HCT116 (cell line): ENCODE data around the gene SLC28A3. TPM values are rescaled to one million over a fixed set of nuclear protein-coding genes. Genes with fewer than 3 reads are reported as not detected.
"Not testable (repeated sequence)": the region's sequence is repeated elsewhere in the genome, so short reads cannot be mapped to it uniquely, and the experiment has no call there.

Source experiments
- ATAC-seq: fragments of 200-7000 bp; cut with Tn5 transposase; 2 replicates; pipeline ENCODE4 v1.9.1; 2020; ENCODE audit warnings: mild to moderate bottlenecking, moderate library complexity
- BruUV-seq: library from RNA; stranded (reverse); fragments of 400-500 nt; replicated peaks from 2 replicates; lab custom pipeline; 2021; lab: Mats Ljungman, UMichigan
- CTCF ChIA-PET: fragments of 300-600 bp; sonication (Branson Sonifier 250); formaldehyde crosslinking; loops from one replicate; lab custom pipeline; 2021; ENCODE audit warnings: antibody characterized with exemption; lab: Charles Lee
- POLR2A ChIA-PET: fragments of 300-600, 350-600 bp; sonication (Branson Sonifier 250); formaldehyde crosslinking; loops from one replicate; lab custom pipeline; 2021; ENCODE audit warnings: antibody characterized with exemption; lab: Charles Lee
- RAD21 ChIA-PET, 2 experiments: fragments of 300-600 bp; sonication (Branson Sonifier 250); formaldehyde crosslinking; loops; one replicate each; lab custom pipeline; 2023; ENCODE audit warnings: low total read pairs in 2 of 2; ENCODE audit not compliant: uncharacterized antibody in 2 of 2, unreplicated experiment in 2 of 2, low non-redundant PET in 1 of 2; lab: Charles Lee
- DNase-seq: peaks from one replicate; pipeline ENCODE4 v3.0.0-alpha.2; 2010; ENCODE audit warnings: low read depth, low spot score
- H2AFZ ChIP-seq: fragments of 200-600 bp; shearing (Covaris generic), sonication (generic); 2 replicates; pipeline ENCODE4 v1.6.1; 2017; ENCODE audit warnings: low read depth, mixed run types, mixed read lengths, antibody characterized with exemption, low read length; ENCODE audit not compliant: poor library complexity, severe bottlenecking
- H3K27ac ChIP-seq: 2 replicates; pipeline ENCODE4 v1.5.1; 2012; ENCODE audit warnings: low read depth, low read length
- H3K27me3 ChIP-seq: fragments of 200-600 bp; sonication (generic); 2 replicates; pipeline ENCODE4 v1.6.1; 2016; ENCODE audit warnings: mixed run types, low read length, mixed read lengths; ENCODE audit not compliant: insufficient read depth
- H3K36me3 ChIP-seq, 2 experiments: fragments of 200-500 bp in 1 of 2; fragments of 200-600 bp in 1 of 2; sonication (Bioruptor generic) in 1 of 2; sonication (generic) in 1 of 2; 2 replicates each; pipeline versions ENCODE4 v1.5.1 to v1.6.1; 2014 to 2016; ENCODE audit warnings: low read length in 2 of 2, inconsistent platforms in 1 of 2, mixed read lengths in 1 of 2, mixed run types in 1 of 2; ENCODE audit not compliant: insufficient read depth in 2 of 2, control insufficient read depth in 1 of 2
- H3K4me1 ChIP-seq, 2 experiments: fragments of 200-600 bp in 1 of 2; sonication (generic) in 1 of 2; 2 replicates each; pipeline versions ENCODE4 v1.5.1 to v1.6.1; 2012 to 2017; ENCODE audit warnings: low read length in 2 of 2, inconsistent platforms in 1 of 2, mild to moderate bottlenecking in 1 of 2, mixed read lengths in 1 of 2, mixed run types in 1 of 2, moderate library complexity in 1 of 2; ENCODE audit not compliant: insufficient read depth in 2 of 2, control insufficient read depth in 1 of 2
- H3K4me2 ChIP-seq: fragments of 200-600 bp; sonication (generic); 2 replicates; pipeline ENCODE4 v1.6.1; 2017; ENCODE audit warnings: mixed run types, low read length, mixed read lengths
- H3K4me3 ChIP-seq, 2 experiments: fragments of 200-600 bp in 1 of 2; sonication (generic) in 1 of 2; replicated peaks in 1 of 2; 2 replicates each; pipeline ENCODE4 v1.5.1; 2011 to 2016; ENCODE audit warnings: low read length in 2 of 2, control low read depth in 1 of 2, low read depth in 1 of 2, mild to moderate bottlenecking in 1 of 2, mixed read lengths in 1 of 2, mixed run types in 1 of 2
- H3K79me2 ChIP-seq: fragments of 200-600 bp; sonication (generic); 2 replicates; pipeline ENCODE4 v1.6.1; 2017; ENCODE audit warnings: mild to moderate bottlenecking, mixed run types, low read length, moderate library complexity, mixed read lengths; ENCODE audit not compliant: insufficient read depth
- H3K9ac ChIP-seq: fragments of 200-600 bp; sonication (generic); 2 replicates; pipeline ENCODE4 v1.6.1; 2016; ENCODE audit warnings: low read length, mixed read lengths
- H3K9me2 ChIP-seq: fragments of 200-600 bp; sonication (generic), shearing (Covaris generic); 2 replicates; pipeline ENCODE4 v1.6.1; 2017; ENCODE audit warnings: mixed run types, mild to moderate bottlenecking, moderate library complexity; ENCODE audit not compliant: insufficient read depth
- H3K9me3 ChIP-seq, 2 experiments: fragments of 200-500 bp in 1 of 2; fragments of 200-600 bp in 1 of 2; sonication (Bioruptor generic) in 1 of 2; sonication (generic) in 1 of 2; 2 replicates each; pipeline ENCODE4 v1.6.1; 2014 to 2017; ENCODE audit warnings: low read length in 2 of 2, mixed read lengths in 2 of 2, inconsistent platforms in 1 of 2, low read depth in 1 of 2, mild to moderate bottlenecking in 1 of 2, mixed run types in 1 of 2, moderate library complexity in 1 of 2; ENCODE audit not compliant: control insufficient read depth in 1 of 2, insufficient read depth in 1 of 2
- H4K20me1 ChIP-seq: fragments of 200-600 bp; sonication (generic), shearing (Covaris generic); 2 replicates; pipeline ENCODE4 v1.6.1; 2017; ENCODE audit warnings: mixed run types, mild to moderate bottlenecking, moderate library complexity; ENCODE audit not compliant: insufficient read depth
- CTCF ChIP-seq, 3 experiments: fragments of 200-600 bp in 1 of 3; sonication (generic) in 1 of 3; IDR thresholded peaks in 2 of 3; conservative IDR thresholded peaks in 1 of 3; 2 replicates each; pipeline ENCODE4 v1.5.1; 2012 to 2017; ENCODE audit warnings: low read depth in 2 of 3, low read length in 2 of 3, antibody characterized with exemption in 1 of 3, borderline replicate concordance in 1 of 3, control low read depth in 1 of 3, mild to moderate bottlenecking in 1 of 3, mixed read lengths in 1 of 3, mixed run types in 1 of 3, moderate library complexity in 1 of 3; ENCODE audit not compliant: insufficient read depth in 1 of 3
- ELF1 ChIP-seq: IDR thresholded peaks from 2 replicates; pipeline ENCODE4 v1.6.1; 2012; ENCODE audit warnings: low read depth, borderline replicate concordance
- FOSL1 ChIP-seq: IDR thresholded peaks from 2 replicates; pipeline ENCODE4 v1.6.1; 2012; ENCODE audit warnings: low read depth
- MAX ChIP-seq: IDR thresholded peaks from 2 replicates; pipeline ENCODE4 v1.6.1; 2012
- POLR2A ChIP-seq: IDR thresholded peaks from 2 replicates; pipeline ENCODE4 v1.7.0; 2011; ENCODE audit warnings: borderline replicate concordance; ENCODE audit not compliant: insufficient read depth, insufficient read length; ENCODE audit errors: extremely low read depth
- SP1 ChIP-seq: IDR thresholded peaks from 2 replicates; pipeline ENCODE4 v1.6.1; 2012; ENCODE audit warnings: low read depth
- intact Hi-C: fragments of 100-400 bp; cut with micrococcal nuclease; formaldehyde crosslinking; loops from 2 replicates; pipeline ENCODE4 v1.10.0; 2022
- total RNA-seq: library from RNA; stranded (reverse); gene quantifications from one replicate; pipeline ENCODE4 v1.2.1, GENCODE V29; 2021; ENCODE audit not compliant: unreplicated experiment

Gene SLC28A3
- total RNA-seq, 1 experiment from 2014 or later: not detected

- no peaks in the 10 kb centered on the region for H3K36me3 ChIP-seq
- ChIA-PET CTCF (no interaction called here), POLR2A (no interaction called here), RAD21 (interaction anchor here in 1 of 2 experiments (0.7 kb wide), 1 partner anchor 746 kb away, joined by 3 read pairs; no protein-coding TSS in a partner anchor)
- no peak overlapping the region for H3K4me2 ChIP-seq
- H3K4me1 ChIP-seq: no peaks in the 10 kb centered on the region
- BruUV-seq: no TSS peak
- no peak overlapping the region for H3K4me3 ChIP-seq
- no peak for TF ChIP-seq FOSL1
- no peak for TF ChIP-seq POLR2A
- no peak for TF ChIP-seq CTCF (IDR thresholded peaks at IDR 0.05 in 2 of 3, conservative IDR thresholded peaks at IDR 0.05 in 1 of 3; ENCODE audit: borderline replicate concordance in 1 of 3, insufficient read depth in 1 of 3, low read depth in 2 of 3, low read length in 2 of 3)
- TF ChIP-seq SP1: no peak
- TF ChIP-seq MAX: no peak
- TF ChIP-seq ELF1: no peak
- H2AFZ ChIP-seq: no peak overlapping the region
- no peaks in the 10 kb centered on the region for H4K20me1 ChIP-seq
- H3K79me2 ChIP-seq: no peaks in the 10 kb centered on the region
- H3K9me2 ChIP-seq: no peaks in the 10 kb centered on the region
- intact Hi-C loops: no loop called here
- H3K27me3 ChIP-seq: no peaks in the 10 kb centered on the region
- DNase-seq: no peak
- no peak overlapping the region for H3K27ac ChIP-seq
- H3K9me3 ChIP-seq: no peaks in the 10 kb centered on the region
- ATAC-seq: no peak
- H3K9ac ChIP-seq: no peak overlapping the region
These were observed 26.1 kb upstream of the SLC28A3 start for GRCh38 chr9:84366683-84367082.

- DNase-seq, H3K36me3 ChIP-seq, H3K4me2 ChIP-seq, CTCF ChIA-PET, H3K27ac ChIP-seq, H3K9me2 ChIP-seq, intact Hi-C loops, ATAC-seq, H4K20me1 ChIP-seq, H3K4me1 ChIP-seq, H2AFZ ChIP-seq, H3K79me2 ChIP-seq, POLR2A ChIA-PET, H3K27me3 ChIP-seq, RAD21 ChIA-PET, H3K9me3 ChIP-seq, H3K4me3 ChIP-seq, BruUV-seq, H3K9ac ChIP-seq: not testable (repeated sequence)
These were observed 24.4 kb upstream of the SLC28A3 start for GRCh38 chr9:84364894-84365490.
